Activated naive CD4-positive, alpha-beta T cell treated with Interleukin-2 at 50 U/mL for 16 hours (primary cell): Measurements from ENCODE around the gene PREX1.
"Not testable (repeated sequence)": the region's sequence is repeated elsewhere in the genome, so short reads cannot be mapped to it uniquely, and the experiment has no call there.

Experiments
- DNase-seq: peaks from one replicate; pipeline ENCODE4 v3.0.0-alpha.2; 2020

PREX1 gene

DNA sequence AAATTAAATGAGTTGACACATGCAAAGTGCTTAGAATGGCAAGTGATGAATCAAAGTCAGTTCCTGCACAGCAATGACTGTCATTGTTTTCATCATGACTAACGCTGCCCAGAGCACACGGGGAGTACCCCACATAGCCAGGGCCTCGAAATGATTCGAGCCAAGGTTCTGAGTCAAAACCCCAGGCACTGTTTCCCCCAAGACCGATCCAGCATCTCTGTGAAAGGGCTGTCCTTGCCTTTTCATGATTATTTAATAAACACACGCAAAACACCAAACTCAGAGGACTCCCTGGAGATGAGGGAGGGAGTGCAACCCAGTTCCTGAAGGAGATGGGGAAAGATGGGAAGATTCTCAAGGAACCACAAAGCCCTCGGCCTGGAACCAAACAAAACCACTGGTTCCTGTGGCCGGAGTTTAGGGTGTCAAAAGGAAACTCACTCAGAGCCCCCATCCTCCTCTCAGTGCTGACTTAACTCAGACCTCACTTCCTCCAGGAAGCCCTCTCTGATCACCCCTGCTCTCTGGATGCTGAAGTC is 3.8 kb downstream of the PREX1 start:
- DNase-seq: peak; percentile 77

DNA sequence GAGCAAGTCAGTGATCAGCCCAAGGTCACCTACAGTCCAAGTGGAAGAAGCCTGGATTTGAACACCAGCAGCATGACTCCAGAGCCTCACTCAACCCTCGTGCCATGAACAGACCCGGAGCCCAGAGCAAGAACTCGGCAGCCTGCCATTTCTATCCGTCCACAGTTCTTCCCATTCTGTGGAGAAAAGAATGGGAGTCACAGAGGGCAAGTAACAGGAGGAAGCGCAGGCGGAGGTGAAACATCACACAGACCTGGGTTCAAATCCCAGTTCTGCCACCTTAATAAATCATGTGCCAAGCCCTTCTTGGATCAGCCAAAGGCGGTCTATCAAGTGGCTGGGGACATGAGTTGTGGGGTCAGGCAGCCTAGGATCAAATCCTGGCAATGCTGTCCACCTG is 4.3 kb downstream of the PREX1 start:
- DNase-seq: no peak

DNA sequence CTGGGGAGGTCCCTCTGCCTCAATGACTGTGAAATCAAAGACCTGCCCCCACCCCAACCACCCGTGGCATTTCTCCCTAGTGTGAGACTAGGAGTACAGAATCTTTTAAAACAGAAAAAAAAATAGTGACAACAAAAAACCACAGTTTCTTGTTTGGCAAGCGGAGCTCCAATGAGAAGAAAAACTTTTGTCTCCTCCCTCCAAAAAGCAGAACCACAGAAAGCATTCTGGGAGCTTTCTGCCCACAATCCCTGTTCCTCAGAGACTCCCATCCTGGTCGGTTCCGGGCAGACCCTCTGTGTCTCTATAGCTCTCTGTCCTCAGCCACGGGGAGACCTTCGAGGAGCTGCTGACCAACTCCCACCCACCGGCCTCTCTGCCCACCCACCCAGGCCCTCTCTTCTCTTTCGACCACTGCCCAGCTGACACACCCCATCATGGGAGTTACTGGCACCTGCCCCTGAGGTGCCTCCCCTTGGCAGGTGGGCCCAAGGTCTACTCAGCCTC is 4.9 kb downstream of the PREX1 start:
- no peak for DNase-seq

DNA sequence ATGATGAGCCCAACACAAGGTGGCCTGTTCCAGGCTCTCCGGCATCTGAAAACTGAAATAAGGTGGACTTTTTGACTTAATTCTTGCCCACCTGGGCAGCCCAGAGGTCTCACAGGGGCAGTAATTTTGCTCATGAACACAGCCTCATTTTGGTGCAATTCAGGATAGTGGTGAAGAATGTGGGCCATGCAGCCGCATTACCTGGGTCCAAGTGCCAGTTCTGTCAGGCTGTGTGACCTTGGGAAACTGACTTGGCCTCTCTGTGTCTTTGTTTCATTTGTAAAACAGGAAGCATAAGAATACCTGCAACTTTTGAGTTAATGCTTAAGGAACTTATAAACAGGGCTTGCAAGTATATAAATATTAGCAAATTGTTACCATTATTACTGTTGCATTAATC is 5.6 kb downstream of the PREX1 start:
- DNase-seq: no peak

DNA sequence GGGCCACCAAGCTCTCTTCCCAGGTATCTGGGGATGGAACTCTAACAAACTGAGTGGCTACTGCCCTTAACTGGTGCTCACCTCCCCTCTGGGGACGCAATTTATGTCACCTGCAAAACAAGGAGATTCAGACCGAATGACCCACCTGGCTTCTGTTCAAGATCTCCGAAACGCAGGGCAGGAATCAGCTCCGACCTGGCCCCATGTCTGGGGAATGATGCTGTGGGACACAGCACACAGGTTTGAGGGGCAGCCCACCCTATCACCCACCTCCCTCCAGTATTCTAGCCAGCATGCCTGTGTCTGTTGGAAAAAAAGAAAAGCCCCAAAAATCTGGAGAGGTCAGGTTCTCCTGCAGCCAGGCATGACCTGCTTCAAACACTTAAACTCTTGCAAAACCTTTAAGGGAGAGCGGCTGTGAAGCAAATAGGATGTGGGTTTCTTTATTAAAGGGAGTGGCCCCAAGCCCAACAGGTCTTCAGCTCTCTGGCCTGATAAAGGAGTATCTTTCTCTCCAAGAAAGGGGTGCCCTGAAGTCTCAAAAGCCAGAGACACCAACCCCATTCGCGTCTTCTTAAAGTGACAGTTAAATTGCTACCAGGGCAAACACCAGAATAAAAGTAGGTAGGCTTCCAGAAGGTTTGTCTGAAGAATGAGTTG is 6.4 kb downstream of the PREX1 start:
- DNase-seq: no peak

DNA sequence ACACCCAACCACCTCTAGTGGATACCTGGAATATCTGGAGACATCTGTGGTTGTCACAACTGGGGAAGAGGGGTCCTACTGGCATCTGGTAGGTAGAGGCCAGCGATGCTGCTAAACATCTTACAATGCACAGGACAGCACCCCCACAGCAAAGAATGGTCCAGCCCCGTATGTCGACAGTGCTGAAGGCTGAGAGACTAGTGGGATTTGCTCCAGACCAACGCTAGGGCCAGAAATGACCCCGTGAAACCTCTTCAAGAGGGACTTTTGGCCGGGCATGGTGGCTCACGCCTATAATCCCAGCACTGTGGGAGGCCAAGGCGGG is 7.2 kb downstream of the PREX1 start:
- DNase-seq: no peak

DNA sequence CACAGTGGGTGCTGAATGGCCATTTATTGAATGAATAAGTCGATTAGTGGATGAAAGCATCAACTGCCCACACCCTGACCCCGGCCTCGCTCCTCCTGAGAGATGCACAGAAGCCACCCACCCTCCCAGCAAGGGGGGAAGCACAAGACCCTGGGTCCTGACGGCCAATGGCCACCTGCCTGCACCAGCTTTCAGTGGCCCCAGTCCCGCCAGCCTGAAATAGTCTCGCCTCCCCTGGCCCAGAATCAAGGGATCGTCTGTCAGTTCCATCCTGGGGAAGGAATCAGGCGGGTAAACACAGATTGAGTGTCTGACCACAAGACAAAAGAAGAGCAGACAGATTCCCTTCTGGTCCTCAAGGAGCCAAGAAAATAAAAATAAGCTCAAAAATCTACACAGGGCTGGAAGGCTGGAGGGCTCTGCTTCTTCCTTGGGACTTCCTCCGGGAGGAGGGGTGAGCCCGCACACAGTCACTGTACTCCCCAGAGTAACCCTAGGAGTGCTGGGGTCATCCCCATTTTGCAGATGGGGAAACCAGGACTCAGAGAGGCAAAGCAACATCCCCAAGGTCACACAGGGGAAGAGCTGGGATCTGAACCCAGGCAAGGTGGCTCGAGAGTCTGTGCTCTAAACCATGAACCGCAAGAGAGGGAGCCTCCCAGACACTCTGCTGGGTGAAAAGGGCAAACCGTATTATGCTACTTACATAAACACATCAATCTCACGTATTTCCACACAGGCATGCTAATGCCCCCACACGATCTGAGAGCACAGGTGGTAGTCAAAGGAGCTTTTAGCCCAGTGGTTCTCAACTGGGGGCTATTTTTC is 7.8 kb downstream of the PREX1 start:
- no peak for DNase-seq

DNA sequence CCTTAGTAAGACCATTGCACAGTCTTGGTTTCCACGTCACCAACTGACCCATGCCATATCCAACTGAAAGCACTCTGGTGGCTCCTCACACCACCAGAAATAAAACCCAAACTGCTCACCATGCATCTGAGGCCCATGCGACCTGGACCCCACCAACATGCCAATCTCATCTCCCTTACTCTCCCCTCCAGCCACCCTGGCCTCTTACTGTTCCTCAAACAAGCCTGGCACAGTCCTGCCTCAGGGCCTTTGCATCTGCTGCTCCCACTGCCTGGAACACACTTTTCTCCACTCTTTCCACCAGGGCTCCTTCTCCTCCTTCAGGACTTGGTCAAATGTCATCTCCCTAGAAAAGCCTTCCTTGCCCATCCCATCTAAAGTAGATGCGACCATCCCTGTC is 8.7 kb downstream of the PREX1 start:
- DNase-seq: no peak

DNA sequence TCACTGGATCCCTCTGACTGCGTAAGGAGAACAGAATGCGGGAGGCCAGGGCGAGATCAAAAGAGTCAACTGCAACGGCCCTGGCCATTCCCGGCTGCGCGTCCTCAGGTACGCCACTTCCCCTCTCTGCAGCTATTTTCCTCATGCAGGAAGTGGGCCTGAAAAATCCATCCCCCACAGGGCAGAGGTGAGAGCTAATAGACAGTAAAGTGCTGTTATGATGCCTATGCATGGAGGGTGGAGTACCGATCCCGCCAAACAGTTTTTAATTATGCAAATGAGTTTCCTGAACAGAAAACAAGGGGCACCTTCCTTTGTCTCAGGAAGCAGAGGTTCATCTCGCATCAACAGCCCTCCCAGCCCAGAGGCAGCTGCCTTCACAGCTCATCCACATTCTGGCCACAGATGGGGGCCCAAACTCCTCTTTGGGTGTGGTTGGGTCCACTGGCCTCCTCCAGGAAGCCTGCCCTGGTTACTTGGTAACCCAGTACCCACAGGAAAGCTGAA is 9.3 kb downstream of the PREX1 start:
- no peak for DNase-seq

DNA sequence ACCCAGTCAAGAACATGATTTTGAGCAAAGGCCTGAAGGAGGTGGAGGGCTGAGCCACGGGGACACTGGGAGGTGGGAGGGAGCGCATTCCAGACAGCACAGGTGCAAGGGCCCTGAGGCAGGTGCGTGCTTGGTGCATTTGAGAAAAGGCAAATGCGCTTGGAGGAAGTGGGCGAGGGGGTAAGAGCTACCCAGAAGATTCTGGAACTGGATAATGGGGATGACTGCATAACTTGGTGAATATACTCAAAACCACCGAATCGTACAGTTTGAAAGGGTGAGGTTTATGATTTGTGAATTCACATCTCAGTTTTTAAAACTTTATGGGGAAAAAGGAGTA is 9.8 kb downstream of the PREX1 start:
- no peak for DNase-seq

DNA sequence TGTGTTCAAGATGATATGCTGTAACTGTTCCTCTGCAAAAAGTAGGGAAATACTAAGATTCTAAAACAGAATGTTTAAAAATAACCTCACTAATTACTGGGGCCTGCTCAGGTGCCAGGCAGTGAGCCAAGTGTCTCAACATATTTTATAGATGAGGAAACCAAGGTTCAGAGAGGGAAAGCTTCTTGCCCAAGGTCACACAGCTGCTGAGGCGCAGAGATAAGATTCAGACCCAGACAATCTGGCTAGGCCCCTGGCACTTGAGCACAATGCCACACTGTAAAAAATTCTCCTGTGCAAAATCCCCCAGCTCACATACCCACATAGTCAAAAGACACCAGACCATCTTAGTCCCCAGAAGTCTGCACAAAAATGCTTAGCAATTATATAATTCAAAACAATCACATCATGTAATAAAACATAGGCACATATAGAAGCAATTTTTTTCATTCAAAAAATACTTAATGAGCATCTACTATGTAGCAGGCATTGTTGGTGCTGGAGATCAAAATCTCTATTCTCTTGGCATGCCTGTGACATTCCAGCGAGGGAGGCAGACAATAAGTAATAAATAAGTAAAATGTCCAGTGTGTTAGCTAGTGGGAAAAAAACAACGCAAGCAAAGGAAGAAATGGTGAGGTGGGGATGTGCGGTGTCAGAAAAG is 10.3 kb downstream of the PREX1 start:
- no peak for DNase-seq

DNA sequence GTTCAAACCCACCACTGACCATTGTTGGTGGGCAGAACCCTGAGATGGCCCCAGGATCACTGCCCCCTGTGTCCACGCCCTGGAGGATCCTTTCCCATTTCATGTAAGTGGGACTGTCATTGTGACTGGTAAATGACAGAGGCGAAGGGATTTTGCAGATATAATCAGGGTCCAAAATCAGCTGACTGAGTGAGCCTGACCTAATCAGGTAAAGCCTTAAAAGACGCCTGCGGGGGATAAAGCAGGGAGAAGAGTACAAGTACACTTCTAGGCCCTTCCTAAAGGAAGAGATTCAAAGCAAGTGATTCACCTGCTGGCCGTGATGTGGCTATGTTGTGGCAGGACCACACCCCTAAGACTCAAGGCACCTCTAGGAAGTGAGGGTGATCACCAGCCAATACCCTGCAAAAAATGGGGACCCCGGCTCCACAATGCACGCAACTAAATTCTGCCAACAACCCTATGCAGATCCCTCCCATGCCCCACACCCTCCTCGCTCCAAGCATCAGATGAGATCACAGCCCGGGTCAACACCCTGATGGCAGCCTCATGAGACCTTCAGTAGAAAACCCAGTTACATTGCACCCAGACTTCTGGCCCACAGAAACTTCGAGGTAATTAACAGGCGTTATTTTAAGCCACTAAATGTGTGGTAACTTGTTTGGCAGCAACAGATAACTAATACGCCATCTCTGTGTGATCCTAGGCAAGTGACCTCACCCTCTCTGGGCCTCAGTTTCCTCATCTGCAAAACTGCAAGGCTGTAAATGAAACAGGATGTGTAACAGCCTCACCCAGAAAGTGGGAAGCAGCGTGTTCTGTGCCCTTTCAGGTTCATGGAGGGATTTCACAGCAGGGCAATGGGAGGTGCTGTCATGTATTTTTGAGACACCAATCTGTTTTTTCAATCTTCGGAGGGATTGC is 11.3 kb downstream of the PREX1 start:
- DNase-seq: no peak

DNA sequence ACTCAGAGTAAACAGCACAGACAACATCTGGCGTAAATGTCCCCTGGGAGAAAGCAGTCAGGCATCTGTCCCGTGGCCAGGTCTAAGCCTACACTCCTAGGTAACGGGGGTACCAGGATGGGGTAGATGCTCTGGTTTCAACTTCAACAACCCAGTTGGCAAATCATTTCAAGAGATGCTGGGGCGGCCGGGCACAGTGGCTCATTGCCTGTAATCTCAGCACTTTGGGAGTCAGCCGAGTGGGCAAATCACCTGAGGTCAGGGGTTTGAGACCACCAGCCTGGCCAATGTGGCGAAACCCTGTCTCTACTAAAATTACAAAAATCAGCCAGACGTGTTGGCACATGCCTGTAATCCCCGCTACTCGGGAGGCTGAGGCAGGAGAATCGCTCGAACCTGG is 12.3 kb downstream of the PREX1 start:
- no peak for DNase-seq

DNA sequence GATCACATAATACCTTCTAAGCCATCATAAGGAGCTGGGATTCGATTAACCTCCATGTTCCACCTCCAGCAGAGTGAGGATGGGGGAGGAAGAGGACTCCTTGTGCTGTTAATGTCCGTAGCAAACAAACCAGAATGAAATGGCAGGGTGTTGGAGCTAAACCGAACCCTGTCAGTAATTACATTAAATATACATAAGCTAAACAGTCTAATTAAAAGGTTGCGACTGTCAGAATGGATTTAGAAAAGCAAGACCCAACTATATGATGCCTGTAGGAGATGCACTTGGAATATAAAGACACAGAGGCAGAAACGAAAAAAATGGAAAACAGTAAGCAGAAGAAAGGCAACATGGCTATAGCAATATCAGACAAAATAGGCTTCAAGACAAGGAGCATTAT is 13.2 kb downstream of the PREX1 start:
- DNase-seq: no peak

DNA sequence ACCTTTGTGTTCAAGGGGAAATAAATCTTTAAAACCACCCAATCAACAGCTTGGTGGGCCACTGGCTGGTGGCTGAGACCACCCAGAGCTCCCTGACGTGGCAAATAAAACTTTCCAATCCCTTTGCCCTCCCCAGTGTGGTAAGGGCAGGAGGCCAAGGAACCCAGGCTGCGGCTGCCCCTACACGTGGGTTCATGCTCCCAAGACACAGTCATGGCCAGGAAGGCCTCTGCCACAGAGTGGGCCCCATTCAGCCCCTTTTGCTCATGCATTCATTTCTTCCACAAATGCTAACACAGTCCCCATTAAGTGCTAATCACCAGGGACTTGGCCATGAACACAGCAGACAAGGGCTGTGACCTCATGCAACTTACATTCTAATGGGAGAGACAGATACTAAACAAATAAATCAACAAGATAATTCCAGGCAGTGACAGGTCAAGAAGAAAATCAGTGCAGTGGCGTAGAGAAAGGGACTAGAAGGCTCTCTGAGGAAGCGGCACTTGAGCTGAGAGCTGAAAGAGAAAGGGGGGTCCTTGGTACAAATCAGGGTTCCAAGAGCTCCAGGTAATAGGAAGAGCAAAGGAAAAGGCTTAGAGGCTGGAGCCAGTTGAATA is 13.8 kb downstream of the PREX1 start:
- no peak for DNase-seq

DNA sequence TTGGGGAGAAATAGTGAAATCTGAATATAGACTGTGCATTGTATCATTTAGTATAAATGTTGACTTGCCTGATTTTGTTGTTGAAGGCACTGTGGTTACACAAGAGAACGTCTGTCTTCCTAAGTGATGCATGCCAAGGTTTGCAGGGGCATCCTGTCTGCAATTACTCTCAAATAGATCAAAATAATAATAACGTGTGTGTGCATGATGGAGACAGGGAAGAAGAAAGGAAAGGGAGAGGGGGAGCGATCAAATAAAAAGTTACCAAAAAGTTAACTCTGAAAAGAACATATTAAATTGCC is 14.4 kb downstream of the PREX1 start:
- no peak for DNase-seq

DNA sequence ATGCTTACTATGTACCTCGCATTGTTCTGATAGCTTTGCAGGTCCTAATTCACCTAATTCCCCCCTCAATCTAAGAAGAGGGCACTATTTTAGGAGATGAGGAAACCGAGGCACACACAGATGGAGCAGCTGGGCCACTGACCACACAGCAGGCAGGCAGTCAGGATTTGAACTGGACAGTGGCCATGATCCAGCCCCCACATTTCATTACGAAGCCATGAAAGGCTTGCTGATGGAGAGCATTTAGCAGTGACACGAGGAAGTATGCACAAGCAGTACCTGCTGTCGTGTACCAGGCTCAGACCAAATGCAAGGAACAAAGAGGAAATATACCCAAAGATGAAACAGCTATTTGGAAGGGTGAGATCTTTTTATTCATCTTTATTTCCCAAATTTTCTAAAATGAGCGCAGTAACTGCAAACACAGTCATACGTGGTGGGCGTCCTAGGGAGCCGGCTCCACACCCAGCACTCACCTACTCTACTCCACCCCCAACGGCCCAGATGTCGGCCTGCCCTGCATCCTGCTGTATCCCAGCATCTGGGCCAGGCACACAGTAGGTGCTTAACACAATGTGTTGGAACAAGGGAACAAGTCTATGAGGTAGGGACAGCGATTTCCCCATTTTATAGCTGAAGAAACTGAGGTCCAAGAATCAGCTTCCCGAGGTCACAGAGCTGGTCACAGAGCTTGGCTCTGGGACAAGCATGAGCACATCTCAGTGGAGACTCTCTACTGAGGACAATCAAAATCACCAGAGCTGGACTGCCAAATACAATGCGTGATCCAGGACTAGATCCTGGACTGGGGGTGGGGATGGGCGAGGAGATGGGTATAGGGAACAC is 15.0 kb downstream of the PREX1 start:
- DNase-seq: no peak

DNA sequence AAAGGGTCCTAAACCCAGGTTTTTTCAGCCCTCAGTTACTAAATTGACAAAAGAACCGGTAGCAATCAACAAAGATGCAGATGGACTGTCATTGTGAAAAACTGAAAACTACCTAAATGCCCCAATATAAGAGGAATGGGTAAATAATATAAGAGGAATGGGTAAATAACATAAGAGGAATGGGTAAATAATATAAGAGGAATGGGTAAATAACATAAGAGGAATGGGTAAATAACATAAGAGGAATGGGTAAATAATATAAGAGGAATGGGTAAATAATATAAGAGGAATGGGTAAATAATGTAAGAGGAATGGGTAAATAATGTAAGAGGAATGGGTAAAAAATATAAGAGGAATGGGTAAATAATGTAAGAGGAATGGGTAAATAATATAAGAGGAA is 15.7 kb downstream of the PREX1 start:
- DNase-seq: not testable (repeated sequence)

DNA sequence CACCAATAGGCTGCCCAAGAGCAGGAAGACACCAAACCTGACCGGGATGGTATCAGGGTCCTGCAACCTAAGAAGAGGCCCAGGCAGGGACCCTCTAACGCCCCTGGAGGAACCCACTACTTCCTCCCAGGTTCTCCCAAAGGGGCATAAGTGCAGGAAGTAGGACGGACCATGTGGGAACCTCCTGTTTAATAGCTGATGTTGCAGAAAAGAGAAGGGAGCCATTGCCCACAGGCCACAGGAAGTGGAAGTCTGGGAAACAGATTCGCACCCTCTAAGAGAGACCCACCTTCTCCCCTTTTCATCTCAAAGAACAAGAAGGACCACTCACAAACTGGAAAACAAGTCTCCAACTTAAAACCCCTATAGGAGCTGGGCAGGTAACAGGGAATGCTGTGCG is 18.1 kb downstream of the PREX1 start:
- no peak for DNase-seq

DNA sequence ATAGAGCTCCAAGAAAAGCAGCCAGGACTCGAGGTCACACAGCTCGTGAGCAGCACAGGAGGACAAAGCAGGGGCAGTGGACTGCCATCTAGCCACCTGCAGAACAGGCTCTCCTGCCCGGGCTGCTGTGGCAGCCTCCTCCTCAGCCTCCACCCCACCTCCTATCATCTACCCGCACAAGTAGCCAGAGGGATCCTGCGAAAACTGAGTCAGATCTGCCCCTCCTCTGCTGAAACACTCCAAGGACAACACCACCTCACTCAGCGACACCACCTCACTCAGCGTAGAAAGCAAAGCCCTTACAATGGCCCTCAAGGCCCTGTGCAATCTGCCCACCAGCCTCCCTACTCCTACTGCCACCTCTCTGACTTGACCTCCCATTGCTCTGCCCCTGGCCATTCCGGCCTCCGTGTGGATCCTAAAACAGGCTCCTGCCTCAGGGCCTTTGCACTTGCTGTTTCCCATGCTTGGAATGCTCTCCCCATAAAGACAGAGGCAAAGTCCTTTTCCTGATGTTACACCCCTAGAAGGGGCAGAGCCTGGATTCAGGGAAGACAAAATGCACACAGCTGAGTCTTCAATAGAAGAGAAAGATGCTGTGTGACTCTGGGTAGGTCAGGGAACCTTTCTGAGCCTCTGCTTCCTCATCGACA is 19.3 kb downstream of the PREX1 start:
- DNase-seq: no peak
